Neural progenitor cell (in vitro differentiated cells): Measurements from ENCODE around the gene ZCCHC4.

Experiments used
- CTCF ChIP-seq: fragments of 200-600 bp; sonication (generic); IDR thresholded peaks from 2 replicates; pipeline ENCODE4 v1.5.1; 2017; ENCODE audit warnings: antibody characterized with exemption, mild to moderate bottlenecking
- EZH2 ChIP-seq: fragments of 200-600 bp; sonication (generic); IDR thresholded peaks from 2 replicates; pipeline ENCODE4 v1.6.1; 2017; ENCODE audit warnings: antibody characterized with exemption, mild to moderate bottlenecking, moderate library complexity

GRCh38 chr4:25330905-25331808 lies 18.6 kb downstream of the ZCCHC4 start:
- no peak for TF ChIP-seq CTCF
- TF ChIP-seq EZH2 = no peak
